Inflammatory macrophage treated with lipopolysaccharide for 4 hours (primary cell): Measurements from ENCODE around the gene RALGPS1.

ENCODE experiments used
- DNase-seq: peaks from one replicate; pipeline ENCODE4 v3.0.0-alpha.2; 2020

The RALGPS1 gene

DNA sequence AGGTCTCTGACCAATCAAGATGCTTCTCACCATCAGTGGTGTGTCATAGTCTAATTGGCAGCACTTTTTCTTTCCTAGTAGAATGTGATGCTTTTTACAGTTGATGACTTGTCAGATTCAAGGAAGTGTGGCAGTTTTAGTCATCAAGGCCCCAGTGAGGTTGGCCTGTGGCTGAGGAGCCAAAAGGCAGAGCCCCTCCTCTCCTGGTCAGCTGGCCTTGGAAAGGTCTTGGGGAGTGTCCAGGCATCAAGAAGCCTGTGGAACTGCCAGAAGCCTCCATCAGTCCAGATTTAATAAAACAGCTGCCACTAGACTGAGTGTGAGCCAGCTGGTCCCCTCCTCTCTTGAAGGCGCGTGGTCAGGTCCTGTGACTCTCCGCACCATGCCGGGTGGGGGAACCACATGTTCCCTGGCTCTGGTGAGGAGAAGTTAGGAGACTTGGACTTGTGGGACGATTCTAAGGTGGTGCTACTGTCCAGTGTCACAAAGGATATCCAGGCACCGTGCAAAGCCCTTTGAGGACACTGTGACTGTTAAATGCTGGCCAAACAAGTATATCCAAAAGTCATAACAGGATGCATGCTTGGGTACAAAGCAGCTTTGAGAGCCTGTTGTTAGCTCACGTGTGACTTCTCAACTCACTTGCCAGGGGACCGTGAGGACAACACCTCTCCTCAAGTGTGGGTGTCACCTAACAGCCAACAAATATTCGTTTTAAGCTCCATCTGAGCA, 213.9 kb downstream of the RALGPS1 start:
- peak; percentile 41 for DNase-seq

GRCh38 chr9:127129073-127129717, 214.6 kb downstream of the RALGPS1 start:
- no peak for DNase-seq

DNA sequence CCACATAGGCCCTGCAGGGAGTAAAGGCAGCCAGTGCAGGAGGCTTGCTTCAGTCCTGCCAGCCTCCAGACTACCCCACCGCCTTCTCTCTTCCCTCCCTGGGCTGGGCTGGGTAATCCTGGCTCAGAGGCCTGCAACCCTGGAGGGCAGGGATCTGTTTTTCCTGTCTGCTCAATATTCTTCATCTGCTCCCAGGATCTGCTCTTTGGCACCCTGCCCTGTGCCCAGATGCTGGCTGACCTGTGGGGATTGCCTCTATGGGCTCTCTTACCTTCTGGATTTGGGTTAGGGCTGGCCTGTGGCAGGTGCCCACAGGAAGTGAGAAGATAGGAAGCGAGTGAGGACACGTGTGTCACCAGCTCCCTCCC, 215.1 kb downstream of the RALGPS1 start:
- DNase-seq: no peak

- DNase-seq: no peak
Observed at GRCh38 chr9:127130235-127130634, 215.7 kb downstream of the RALGPS1 start.

GRCh38 chr9:127130661-127131538, 216.3 kb downstream of the RALGPS1 start:
- DNase-seq: peak; percentile 88

DNA sequence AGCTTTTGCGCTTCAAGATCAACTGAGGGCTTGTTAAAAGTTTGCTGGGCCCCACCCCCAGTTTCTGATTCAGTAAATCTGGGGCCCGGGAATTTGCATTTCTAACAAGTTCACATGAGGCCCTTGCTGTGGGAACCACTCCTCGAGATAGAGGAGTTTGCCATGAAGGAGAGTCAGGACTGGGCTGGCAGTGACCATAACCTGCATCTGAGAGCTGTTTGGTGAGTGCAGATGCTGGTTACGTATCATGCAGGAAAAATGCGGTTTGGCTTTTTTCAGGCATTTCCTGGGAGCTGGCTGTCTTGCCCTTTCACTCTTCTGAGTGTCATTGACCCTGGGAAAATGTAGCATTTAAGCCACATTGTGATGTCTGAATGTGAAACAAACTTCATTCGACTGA, 217.3 kb downstream of the RALGPS1 start:
- no peak for DNase-seq

DNA sequence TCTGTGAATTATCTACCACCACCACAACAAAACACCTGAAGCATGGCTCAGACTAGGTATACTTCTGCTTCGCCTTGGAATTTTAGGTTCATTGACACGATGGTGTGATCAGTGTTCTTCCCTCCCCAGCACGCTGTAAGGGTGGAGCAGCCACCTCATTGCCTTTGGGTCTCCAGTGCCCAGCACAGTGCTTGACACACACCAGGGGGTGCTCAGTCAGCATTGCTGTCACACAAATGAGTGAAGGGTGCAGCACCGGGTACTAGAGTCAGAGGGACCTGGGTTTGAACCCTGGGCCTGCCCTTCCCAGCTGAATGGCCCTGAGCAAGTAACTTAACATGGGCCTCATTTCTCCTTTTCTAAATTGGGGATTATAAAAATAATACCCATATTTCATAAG, 217.8 kb downstream of the RALGPS1 start:
- DNase-seq: no peak

- no peak for DNase-seq
Observed at GRCh38 chr9:127132921-127133647, 218.5 kb downstream of the RALGPS1 start.

DNA sequence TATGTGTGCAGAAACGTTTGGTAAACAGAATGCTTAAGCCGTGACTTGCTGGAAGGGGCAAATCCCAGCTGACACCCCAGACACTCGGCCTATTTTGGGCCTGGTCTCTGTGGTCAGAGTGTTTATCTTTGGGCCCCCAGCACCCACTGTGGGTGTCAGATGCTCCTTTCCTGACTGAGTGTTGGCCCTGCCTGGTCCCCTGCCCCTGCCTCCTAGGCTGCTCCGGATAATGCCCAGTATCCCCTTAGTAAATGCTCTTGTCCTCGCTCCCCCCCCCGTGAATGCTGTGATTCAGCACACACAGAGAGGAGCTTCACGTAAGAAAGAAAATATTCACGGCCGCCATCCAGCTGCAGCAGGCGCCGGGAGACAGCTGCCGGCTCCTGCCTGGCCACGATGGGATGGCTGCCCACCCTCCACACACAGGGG, 219.2 kb downstream of the RALGPS1 start:
- DNase-seq: no peak

GRCh38 chr9:127135056-127135745, 220.6 kb downstream of the RALGPS1 start:
- DNase-seq: no peak

DNA sequence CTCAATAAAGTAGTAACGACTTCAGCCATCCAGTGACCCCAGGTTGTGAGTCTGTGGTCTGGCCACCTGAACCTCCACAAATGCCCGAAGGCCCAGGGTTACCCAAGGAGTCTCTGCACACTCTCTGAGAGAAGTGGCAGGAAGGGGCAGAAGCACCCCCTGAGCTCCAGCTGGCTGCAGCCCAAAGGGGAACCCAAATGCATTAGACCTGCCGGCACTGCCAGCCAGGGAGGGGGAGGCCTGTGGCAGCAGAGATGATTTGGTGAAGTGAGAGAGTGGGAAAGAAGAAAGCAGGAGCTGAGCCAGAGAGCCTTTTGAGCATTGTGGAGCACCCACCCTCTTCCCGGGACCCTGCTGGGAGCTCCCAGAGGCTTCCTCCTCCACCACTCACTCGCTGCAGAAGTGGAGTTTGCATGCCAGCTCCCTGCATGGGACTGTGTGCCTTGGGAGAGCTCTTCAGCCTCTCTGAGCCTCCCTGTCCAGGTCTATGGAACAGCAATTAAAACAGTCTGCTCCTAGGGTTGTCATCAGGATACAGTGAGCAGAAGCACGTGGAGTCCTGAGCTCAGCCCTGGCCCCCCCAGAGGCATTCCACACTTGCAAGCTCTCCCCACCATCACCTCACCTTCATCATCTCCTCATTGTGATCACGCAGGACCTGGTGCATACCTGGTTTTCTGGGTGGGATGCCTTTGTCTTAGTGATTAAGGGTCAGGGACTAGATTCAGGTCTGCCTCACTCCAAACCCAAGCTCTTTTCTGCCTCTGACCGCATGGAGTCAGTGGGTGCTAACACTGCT, 221.7 kb downstream of the RALGPS1 start:
- DNase-seq: no peak

DNA sequence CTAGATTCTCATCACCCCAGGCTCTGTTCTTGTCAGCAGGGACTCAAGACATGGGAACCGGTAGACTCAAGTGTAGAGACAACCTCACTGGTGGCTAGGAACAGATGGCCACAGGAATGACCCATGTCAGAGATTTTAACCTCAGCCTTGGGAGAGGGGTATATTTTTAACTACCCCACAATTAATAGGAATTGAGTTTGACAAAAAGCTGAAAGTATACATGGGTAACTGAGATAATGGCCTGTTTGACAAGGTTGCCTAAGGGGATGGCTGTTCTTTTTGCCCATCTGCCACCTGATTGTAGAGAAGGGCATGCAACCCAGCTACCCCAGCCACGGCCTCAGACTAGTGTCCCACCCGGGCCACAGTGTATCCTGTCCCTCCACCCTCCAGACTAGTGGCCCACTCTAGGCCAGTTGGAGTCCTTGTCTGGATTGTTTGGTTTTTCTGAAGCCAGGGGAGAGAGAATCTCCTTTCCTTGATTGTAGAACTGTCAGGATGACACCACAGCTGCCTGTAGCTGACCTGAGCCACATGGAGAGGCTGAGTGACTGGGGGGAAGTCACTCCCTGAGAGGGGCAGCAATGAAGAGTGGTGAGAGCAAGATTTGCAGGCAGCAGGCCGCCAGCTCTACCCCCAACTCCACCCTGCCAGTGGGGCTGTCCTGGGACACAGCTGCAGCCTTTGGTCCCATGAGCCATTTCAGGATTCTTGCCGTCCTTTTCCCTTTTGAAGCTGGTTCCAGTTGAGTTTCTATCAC, 222.5 kb downstream of the RALGPS1 start:
- no peak for DNase-seq

DNA sequence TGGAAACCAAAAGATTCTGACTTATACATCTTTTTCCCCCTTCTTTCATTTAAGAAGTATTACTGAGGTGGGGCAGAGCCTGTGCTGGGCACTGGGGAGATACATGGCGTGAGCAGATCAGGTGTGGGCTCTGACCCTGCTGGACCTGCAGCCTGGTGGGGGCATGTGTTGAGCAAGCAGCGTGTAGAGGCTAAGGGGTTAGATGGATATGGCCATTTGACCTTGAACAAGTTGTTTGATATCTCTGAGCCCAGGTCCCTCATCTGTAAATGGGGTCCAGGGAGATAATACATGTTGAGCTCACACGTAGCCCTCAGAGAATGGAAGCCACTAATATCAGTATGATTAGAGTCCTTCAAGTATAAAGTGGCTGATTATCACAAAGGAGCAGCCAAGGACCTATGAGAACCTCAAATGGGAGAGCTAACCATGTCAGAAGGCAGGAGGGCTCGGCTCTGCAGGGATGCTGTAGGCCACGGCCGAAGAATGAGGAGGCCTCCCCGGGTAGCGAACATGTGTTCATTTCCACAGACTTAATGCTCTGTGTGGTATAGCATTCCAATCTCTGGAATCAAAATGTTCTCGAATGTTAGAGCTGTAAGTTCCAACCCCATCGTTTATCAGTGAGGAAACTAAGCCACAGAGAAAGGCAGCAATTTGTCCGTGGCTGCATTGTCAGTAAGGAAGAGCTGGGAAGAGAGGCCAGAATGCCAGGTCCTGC, 223.2 kb downstream of the RALGPS1 start:
- no peak for DNase-seq

- no peak for DNase-seq
Observed at GRCh38 chr9:127138444-127138843, 223.9 kb downstream of the RALGPS1 start.

DNA sequence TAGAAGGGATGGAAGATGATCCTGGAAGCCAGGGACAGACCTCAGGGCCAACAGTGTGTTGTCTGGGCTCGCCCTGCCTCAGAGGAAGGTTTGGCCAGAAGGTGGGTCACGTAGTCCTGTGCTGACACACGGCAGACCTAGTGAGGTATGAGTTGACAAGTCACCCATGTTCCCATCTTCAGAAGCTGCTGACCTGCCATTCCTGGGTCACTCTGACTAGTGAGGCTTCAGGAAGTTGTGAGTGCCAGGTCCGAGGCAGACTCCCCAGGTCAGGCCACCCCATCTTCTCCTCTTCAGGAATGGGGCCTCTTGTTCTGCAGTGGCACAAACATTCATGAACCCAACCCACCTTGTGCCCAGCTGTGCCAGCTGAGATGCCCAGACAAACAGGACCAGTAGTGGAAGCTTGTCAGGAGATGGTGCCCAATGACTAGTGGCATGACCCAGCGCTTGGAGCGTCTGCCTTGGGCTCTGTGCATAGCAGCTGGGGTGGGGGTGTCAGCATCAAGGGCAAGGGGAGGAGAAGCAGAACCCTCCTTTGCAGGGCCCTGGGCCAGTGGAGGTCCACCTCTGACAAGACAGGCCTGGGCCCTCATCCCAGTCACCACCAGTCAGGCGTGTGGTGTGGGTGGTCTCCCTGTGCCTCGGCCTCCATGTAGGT, 224.6 kb downstream of the RALGPS1 start:
- no peak for DNase-seq

DNA sequence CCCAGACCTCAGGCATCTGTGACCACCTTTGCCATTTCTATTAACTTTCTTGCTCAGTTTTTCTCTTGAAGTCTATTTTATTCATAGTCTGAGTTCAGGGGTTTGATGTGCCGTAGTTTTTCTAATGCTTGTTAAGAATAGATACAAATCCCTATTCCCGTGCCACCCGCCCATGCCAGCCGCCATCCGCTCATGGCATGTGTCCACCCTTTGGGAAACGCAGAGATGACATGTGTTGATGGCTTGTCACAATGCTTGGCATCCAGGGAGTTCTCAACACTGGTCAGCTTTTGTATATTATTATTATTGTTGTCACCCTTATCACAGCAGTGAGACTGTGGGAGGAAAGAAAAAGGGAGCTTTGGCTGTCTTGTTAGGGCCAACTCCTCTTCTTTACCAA, 225.2 kb downstream of the RALGPS1 start:
- DNase-seq: no peak

- no peak for DNase-seq
Observed at GRCh38 chr9:127140181-127140580, 225.6 kb downstream of the RALGPS1 start.

- no peak for DNase-seq
Observed at GRCh38 chr9:127140842-127141675, 226.5 kb downstream of the RALGPS1 start.

GRCh38 chr9:127142291-127142690, 227.7 kb downstream of the RALGPS1 start:
- DNase-seq: no peak
